ENCODE results near the gene CHRND.

DNA sequence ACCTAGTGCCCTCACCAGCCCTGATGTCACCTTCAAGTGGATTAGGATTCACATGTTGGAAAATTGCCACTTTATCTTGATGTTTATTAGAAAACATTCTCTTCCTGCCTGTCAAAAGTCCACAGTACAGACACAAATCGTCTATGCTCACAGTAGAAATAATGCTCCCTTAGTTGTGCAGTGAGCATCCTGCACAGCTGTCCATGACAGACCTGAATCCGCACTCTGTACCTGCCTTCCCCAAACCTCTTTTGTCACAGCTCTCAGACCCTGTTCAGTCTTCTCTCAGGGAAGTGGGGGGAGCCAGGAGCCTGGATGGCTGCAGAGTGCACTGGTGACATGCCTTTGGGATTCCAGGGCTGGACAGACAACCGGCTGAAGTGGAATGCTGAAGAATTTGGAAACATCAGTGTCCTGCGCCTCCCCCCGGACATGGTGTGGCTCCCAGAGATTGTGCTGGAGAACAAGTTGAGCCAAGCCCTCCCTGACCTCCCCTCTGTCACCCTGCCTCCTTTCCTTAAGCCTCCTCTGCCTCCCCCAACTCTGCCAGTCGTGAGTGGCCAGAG, 2.0 kb downstream of the CHRND start:
- no peak for TF ChIP-seq MZF1 (CRISPR knock-in tag; IDR thresholded peaks at IDR 0.05; ENCODE audit: borderline replicate concordance)
- TF ChIP-seq KLF16 (CRISPR knock-in tag; IDR thresholded peaks at IDR 0.05), result no peak
- TF ChIP-seq, protein P1, sequence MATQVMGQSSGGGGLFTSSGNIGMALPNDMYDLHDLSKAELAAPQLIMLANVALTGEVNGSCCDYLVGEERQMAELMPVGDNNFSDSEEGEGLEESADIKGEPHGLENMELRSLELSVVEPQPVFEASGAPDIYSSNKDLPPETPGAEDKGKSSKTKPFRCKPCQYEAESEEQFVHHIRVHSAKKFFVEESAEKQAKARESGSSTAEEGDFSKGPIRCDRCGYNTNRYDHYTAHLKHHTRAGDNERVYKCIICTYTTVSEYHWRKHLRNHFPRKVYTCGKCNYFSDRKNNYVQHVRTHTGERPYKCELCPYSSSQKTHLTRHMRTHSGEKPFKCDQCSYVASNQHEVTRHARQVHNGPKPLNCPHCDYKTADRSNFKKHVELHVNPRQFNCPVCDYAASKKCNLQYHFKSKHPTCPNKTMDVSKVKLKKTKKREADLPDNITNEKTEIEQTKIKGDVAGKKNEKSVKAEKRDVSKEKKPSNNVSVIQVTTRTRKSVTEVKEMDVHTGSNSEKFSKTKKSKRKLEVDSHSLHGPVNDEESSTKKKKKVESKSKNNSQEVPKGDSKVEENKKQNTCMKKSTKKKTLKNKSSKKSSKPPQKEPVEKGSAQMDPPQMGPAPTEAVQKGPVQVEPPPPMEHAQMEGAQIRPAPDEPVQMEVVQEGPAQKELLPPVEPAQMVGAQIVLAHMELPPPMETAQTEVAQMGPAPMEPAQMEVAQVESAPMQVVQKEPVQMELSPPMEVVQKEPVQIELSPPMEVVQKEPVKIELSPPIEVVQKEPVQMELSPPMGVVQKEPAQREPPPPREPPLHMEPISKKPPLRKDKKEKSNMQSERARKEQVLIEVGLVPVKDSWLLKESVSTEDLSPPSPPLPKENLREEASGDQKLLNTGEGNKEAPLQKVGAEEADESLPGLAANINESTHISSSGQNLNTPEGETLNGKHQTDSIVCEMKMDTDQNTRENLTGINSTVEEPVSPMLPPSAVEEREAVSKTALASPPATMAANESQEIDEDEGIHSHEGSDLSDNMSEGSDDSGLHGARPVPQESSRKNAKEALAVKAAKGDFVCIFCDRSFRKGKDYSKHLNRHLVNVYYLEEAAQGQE (IDR thresholded peaks at IDR 0.05; ENCODE audit: borderline replicate concordance in 1 of 2, low read depth in 1 of 2, low read length in 2 of 2), result no peak
- no peak for TF ChIP-seq YEATS4 (CRISPR knock-in tag; IDR thresholded peaks at IDR 0.05; ENCODE audit: borderline replicate concordance)
- TF ChIP-seq RELA (CRISPR knock-in tag; IDR thresholded peaks at IDR 0.05), result no peak
- no peak for TF ChIP-seq RBAK (CRISPR knock-in tag; IDR thresholded peaks at IDR 0.05)
- TF ChIP-seq SIN3A (IDR thresholded peaks at IDR 0.05; ENCODE audit: borderline replicate concordance, low read depth, low read length), result no peak
- no peak for TF ChIP-seq ATAD3A (CRISPR knock-in tag; IDR thresholded peaks at IDR 0.05)
- TF ChIP-seq, protein P2, sequence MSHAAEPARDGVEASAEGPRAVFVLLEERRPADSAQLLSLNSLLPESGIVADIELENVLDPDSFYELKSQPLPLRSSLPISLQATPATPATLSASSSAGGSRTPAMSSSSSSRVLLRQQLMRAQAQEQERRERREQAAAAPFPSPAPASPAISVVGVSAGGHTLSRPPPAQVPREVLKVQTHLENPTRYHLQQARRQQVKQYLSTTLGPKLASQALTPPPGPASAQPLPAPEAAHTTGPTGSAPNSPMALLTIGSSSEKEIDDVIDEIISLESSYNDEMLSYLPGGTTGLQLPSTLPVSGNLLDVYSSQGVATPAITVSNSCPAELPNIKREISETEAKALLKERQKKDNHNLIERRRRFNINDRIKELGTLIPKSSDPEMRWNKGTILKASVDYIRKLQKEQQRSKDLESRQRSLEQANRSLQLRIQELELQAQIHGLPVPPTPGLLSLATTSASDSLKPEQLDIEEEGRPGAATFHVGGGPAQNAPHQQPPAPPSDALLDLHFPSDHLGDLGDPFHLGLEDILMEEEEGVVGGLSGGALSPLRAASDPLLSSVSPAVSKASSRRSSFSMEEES (CRISPR knock-in tag; IDR thresholded peaks at IDR 0.05), result no peak
- TF ChIP-seq ZNF256 (CRISPR knock-in tag; conservative IDR thresholded peaks at IDR 0.05), result no peak
